ENCODE data around the gene NIPBL. TPM values are rescaled to one million over a fixed set of nuclear protein-coding genes. Genes with fewer than 3 reads are reported as not detected.

NIPBL gene
- total and polyA plus RNA-seq, 10 of the 15 experiments (the other 5 are each of a cell fraction or from before 2014, with no cell fraction given), result 10.4 to 50.4 (median 20.2) TPM

GRCh38 chr5:37015795-37016666 is 139.5 kb downstream of the NIPBL start:
- Histone ChIP-seq H3K27me3 (replicated peaks in 1 of 2; ENCODE audit: control insufficient read depth in 2 of 2, insufficient read depth in 2 of 2, low read length in 1 of 2) (no peaks in the 10 kb centered on the region), H3K4me3 (no peak overlapping the region), H4K20me1 (ENCODE audit: control insufficient read depth, insufficient read depth) (no peaks in the 10 kb centered on the region), H3K9me3 (replicated peaks; ENCODE audit: control insufficient read depth, insufficient read depth, low read length) (no peaks in the 10 kb centered on the region), H2AFZ (ENCODE audit: control insufficient read depth, low read depth, low read length) (no peak overlapping the region), H3K9ac (ENCODE audit: control insufficient read depth, insufficient read depth, low read length) (no peak overlapping the region), H3K4me2 (ENCODE audit: control insufficient read depth, insufficient read depth) (no peak overlapping the region), H3K79me2 (ENCODE audit: control insufficient read depth, insufficient read depth, low read length) (no peaks in the 10 kb centered on the region), H3K27ac (ENCODE audit: control insufficient read depth, insufficient read depth) (no peak overlapping the region), H3K4me1 (ENCODE audit: control insufficient read depth, insufficient read depth, low read length) (no peaks in the 10 kb centered on the region), H3K36me3 (ENCODE audit: control insufficient read depth in 2 of 2, insufficient read depth in 2 of 2, low read length in 1 of 2) (peaks cover 0 to 22% of the 10 kb centered on the region in 2 experiments; a peak in 2 of 4 replicates)
- RAD21 ChIA-PET (ENCODE audit: unreplicated experiment), result no interaction called here
- 96% methylated on average over 2 of the region's 2 CpGs for WGBS (ENCODE audit: insufficient coverage, insufficient replicate concordance, low lambda C conversion rate, missing lambda C conversion rate)
- POLR2A ChIA-PET, result no interaction called here
- SMC1A ChIA-PET (ENCODE audit: uncharacterized antibody, unreplicated experiment), result interaction anchor here (0.6 kb wide), 1 partner anchor 132 kb away, joined by 3 read pairs; no protein-coding TSS in a partner anchor
- CTCF ChIA-PET, result no interaction called here
- intact Hi-C loops (cut with micrococcal nuclease; ENCODE audit: unreplicated experiment) (no loop called here), in situ Hi-C loops (cut with MboI) (no loop called here)
- ATAC-seq (no peak), DNase-seq (ENCODE audit: low read depth, low spot score) (no peak), FAIRE-seq (no peak)
- BruUV-seq (replicated peaks), result no TSS peak
- no peak for TF ChIP-seq TAF1 (IDR thresholded peaks at IDR 0.05; ENCODE audit: borderline replicate concordance, low read depth, low read length)
- no peak for TF ChIP-seq BACH1 (IDR thresholded peaks at IDR 0.05; ENCODE audit: borderline replicate concordance)
- no peak for TF ChIP-seq USF1 (IDR thresholded peaks at IDR 0.05; ENCODE audit: borderline replicate concordance, extremely low read length, insufficient read depth, low read depth, low read length)
- TF ChIP-seq ZNF592 (IDR thresholded peaks at IDR 0.05), result no peak
- TF ChIP-seq, protein P1, sequence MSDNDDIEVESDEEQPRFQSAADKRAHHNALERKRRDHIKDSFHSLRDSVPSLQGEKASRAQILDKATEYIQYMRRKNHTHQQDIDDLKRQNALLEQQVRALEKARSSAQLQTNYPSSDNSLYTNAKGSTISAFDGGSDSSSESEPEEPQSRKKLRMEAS (IDR thresholded peaks at IDR 0.05; ENCODE audit: low read depth, low read length), result no peak
- TF ChIP-seq, protein P2, sequence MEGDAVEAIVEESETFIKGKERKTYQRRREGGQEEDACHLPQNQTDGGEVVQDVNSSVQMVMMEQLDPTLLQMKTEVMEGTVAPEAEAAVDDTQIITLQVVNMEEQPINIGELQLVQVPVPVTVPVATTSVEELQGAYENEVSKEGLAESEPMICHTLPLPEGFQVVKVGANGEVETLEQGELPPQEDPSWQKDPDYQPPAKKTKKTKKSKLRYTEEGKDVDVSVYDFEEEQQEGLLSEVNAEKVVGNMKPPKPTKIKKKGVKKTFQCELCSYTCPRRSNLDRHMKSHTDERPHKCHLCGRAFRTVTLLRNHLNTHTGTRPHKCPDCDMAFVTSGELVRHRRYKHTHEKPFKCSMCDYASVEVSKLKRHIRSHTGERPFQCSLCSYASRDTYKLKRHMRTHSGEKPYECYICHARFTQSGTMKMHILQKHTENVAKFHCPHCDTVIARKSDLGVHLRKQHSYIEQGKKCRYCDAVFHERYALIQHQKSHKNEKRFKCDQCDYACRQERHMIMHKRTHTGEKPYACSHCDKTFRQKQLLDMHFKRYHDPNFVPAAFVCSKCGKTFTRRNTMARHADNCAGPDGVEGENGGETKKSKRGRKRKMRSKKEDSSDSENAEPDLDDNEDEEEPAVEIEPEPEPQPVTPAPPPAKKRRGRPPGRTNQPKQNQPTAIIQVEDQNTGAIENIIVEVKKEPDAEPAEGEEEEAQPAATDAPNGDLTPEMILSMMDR (IDR thresholded peaks at IDR 0.05 in 2 of 3, conservative IDR thresholded peaks at IDR 0.05 in 1 of 3; ENCODE audit: control insufficient read depth in 2 of 3, extremely low read depth in 1 of 3, insufficient read depth in 1 of 3, low read depth in 3 of 3, low read length in 3 of 3), result no peak
- TF ChIP-seq, protein P3, sequence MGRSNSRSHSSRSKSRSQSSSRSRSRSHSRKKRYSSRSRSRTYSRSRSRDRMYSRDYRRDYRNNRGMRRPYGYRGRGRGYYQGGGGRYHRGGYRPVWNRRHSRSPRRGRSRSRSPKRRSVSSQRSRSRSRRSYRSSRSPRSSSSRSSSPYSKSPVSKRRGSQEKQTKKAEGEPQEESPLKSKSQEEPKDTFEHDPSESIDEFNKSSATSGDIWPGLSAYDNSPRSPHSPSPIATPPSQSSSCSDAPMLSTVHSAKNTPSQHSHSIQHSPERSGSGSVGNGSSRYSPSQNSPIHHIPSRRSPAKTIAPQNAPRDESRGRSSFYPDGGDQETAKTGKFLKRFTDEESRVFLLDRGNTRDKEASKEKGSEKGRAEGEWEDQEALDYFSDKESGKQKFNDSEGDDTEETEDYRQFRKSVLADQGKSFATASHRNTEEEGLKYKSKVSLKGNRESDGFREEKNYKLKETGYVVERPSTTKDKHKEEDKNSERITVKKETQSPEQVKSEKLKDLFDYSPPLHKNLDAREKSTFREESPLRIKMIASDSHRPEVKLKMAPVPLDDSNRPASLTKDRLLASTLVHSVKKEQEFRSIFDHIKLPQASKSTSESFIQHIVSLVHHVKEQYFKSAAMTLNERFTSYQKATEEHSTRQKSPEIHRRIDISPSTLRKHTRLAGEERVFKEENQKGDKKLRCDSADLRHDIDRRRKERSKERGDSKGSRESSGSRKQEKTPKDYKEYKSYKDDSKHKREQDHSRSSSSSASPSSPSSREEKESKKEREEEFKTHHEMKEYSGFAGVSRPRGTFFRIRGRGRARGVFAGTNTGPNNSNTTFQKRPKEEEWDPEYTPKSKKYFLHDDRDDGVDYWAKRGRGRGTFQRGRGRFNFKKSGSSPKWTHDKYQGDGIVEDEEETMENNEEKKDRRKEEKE (IDR thresholded peaks at IDR 0.05), result no peak
- no peak for TF ChIP-seq GATAD2B (conservative IDR thresholded peaks at IDR 0.05; ENCODE audit: low read depth)
- TF ChIP-seq YBX1 (IDR thresholded peaks at IDR 0.05), result no peak
